Activated gamma-delta T cell treated with Interleukin-2 at 50 U/mL for 16 hours (primary cell): ENCODE results near the gene NANOGP8.
"Not testable (repeated sequence)": the region's sequence is repeated elsewhere in the genome, so short reads cannot be mapped to it uniquely, and the experiment has no call there.

Experiments used
- DNase-seq: peaks from one replicate; pipeline ENCODE4 v3.0.0-alpha.2; 2020

Gene NANOGP8

DNA sequence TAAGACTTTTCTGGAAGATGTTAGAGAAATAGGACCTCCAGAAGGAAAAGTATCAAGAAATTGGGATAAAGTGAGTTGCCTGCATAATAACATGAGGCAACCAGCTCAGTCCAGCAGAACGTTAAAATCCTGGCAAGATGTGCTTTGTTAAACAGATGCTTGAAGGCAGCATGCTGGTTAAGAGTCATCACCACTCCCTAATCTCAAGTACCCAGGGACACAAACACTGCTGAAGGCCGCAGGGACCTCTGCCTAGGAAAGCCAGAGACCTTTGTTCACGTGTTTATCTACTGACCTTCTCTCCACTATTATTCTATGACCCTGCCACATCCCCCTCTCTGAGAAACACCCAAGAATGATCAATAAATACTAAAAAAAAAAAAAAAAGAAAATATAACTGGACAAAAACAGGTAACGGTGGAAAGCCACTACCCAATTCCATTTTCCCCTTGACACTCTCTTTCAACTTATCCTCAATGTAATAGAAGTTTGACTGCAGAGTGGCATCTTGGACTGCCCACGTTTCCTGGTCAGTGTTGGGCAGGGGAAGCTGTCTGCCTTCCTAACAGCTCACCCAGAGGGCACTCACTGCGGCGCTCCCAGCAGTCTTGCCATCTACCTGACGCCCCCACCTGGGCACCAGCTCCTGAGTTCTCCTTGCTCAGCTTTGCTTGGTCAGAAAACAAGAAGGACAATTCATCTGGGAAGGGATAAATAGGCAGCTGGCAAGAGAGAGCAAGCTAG lies at the start of gene NANOGP8:
NANOGP8 (minus strand) TSS at position 120 of the 744 bp plus-strand sequence. CDS start 185 bp downstream, outside the sequence.
- not testable (repeated sequence) for DNase-seq

GRCh38 chr15:35134299-35134698 lies 49.2 kb upstream of the NANOGP8 start:
- DNase-seq: no peak

DNA sequence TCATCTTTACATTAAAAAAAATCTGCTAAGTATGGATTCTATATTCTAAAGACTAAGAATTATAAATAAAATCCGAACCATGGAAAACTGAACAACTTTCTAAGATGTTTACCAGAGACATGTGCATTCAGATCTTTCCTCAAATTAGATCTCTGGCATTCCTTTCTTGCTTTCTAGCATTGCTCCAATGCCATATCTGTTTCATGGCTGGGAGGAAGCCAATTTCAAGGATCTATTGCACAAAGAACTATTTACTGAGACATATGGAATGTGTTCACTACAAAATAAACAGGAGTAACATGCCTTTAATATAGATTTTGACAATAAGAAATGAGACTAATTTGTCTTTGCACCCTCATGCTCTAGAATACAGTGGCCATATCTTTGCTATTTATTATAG lies 45.1 kb upstream of the NANOGP8 start:
- no peak for DNase-seq

- no peak for DNase-seq
These were observed 44.3 kb upstream of the NANOGP8 start for GRCh38 chr15:35129361-35129760.

GRCh38 chr15:35127717-35128116 lies 42.6 kb upstream of the NANOGP8 start:
- DNase-seq: no peak

DNA sequence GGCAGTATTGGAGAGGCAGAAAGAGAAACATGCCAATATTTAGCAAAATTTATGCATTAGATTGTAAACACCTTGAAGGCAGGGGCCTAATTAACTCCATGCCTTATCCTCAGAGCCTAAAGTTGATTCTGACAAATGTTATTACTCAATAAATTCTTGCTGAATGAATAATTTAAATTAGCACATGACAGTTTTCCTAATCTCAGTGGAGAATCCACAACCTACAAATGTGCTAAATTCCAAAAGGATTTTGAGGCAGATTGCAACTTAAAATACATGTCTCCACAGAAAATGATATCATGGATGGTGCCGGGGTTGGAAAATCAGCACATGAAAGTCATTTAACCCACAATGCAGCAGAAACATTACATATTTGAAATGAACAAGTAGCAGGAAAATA lies 41.1 kb upstream of the NANOGP8 start:
- no peak for DNase-seq

- no peak for DNase-seq
These were observed 38.6 kb upstream of the NANOGP8 start for GRCh38 chr15:35123743-35124142.

GRCh38 chr15:35121611-35122359 lies 36.7 kb upstream of the NANOGP8 start:
- DNase-seq: no peak

GRCh38 chr15:35120173-35120572 lies 35.1 kb upstream of the NANOGP8 start:
- DNase-seq: no peak

- no peak for DNase-seq
These were observed 33.9 kb upstream of the NANOGP8 start for GRCh38 chr15:35118960-35119359.

DNA sequence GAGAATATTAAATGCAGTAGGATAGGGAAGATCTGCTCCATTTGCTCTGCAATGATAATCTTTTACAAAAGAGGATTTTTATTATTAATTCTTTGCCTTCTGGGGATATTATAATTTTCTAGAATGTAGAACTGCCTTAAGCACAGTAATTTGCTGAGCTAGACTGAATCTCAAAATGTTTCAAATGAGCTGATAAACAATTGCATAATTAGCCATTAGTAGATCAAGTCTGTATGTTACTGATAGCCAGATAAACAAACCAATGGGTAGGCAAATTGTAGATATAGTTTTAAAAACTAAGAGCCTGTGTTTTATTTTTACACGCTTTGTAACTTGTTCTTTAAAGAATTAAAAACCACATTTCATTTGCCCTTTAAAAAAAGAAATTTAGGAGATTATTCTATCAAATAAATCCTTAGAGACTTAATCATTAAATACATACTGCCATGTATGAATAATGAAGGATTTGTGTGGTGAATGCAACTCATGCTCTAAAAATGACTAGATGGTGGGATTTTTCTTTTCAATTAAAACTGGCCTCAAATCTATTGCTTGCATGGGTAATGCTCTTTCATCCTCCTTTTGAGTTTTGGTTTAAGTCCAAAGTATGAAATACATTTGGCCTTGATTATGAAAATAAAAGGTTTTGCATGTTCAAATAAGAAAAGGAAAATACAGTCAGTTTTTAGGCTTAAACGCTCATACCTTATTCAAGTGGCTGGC lies 32.6 kb upstream of the NANOGP8 start:
- no peak for DNase-seq

GRCh38 chr15:35115155-35115725 lies 30.1 kb upstream of the NANOGP8 start:
- DNase-seq: no peak

DNA sequence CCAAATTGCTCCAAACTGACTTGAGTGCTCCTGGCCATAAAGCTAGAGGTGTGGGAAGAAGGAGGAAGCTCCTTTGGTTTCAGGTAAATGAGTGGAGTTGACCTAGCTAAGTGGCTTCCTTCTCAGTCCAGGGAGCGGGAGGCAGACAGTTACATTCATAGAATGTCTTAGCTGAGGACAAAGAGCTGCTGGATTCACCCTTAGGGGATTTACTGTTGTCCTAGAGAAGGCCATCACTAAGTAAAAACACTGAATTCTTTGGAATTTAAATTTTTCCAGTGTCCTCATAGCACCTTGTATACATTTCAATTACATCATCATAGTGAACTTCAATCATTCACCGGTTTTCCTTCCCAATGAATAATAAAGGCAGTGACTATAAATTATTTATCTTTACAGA lies 27.3 kb upstream of the NANOGP8 start:
- DNase-seq: no peak

DNA sequence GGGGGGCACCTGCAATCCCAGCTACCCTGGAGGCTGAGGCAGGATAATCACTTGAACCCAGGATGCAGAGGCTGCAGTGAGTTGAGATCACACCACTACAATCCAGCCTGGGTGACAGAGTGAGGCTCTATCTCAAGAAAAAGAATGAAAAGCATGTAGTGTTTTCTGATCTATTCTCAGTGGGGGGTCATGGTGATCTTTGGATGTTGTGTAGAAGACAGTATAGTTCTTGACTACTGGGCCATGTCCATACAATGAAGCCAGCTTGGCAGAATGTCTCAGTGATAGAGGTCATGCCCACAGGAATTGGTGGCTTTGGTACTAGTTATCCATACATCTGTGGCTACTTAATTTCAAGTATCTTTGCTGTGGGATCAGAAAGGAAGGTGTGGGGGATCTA lies 26.8 kb upstream of the NANOGP8 start:
- DNase-seq: no peak

DNA sequence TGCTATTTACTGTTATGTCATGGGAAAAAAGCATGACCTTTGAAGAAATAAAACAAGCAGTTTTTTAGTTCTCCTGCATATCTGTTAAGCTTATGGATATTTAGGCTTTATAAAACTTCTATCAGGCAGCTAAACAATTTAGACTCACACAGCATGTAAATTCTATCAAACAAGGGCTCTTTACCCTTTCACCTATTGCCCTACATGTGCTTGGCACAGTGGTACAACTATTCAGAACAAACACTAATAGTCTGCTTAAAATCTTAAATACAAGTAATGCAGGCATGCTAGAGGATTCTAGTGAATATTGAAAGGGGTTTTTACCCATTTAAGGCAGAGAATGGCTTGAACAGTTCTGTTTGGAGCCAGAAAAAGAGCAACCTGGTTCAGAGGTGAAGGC lies 23.4 kb upstream of the NANOGP8 start:
- DNase-seq: no peak

DNA sequence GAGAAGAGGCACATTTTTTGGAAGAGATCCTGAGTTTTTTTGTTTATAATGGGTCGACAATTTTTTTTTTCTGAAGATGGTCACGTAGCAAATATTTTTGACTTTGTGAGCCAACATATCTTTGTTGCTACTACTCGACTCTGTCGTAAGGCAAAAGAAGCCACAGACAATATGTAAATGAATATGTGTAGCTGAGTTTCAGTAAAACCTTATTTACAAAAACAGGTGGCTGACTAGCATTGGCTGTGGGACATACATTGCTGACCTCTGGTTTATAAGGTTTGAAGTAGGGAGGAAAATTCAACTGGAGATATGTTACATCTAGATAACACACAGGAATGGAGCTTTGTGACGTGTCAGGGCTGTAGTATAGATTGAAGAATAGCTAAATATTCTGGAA lies 22.5 kb upstream of the NANOGP8 start:
- no peak for DNase-seq

- DNase-seq: no peak
These were observed 22.0 kb upstream of the NANOGP8 start for GRCh38 chr15:35107122-35107521.

- no peak for DNase-seq
These were observed 19.5 kb upstream of the NANOGP8 start for GRCh38 chr15:35104526-35105147.

GRCh38 chr15:35102186-35102585 lies 17.1 kb upstream of the NANOGP8 start:
- DNase-seq: no peak

DNA sequence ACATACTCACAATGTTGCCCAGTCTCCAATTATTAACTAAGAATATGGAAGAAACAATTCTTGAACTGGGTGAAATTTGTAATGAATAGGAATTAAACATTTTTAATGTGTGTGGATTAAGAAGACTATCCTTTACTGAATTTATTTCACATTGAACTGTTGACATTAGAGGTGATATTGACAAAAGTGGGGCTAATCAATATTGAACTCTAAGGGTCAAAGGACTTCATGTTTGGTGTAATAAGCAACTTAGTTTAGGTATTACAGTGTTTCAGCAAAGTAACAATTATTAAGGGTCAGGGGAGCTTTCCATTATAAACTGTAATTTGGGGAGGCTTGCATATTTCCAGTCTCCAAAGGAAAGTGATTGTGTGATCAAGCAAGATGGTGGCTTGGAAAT lies 16.2 kb upstream of the NANOGP8 start:
- DNase-seq: no peak

DNA sequence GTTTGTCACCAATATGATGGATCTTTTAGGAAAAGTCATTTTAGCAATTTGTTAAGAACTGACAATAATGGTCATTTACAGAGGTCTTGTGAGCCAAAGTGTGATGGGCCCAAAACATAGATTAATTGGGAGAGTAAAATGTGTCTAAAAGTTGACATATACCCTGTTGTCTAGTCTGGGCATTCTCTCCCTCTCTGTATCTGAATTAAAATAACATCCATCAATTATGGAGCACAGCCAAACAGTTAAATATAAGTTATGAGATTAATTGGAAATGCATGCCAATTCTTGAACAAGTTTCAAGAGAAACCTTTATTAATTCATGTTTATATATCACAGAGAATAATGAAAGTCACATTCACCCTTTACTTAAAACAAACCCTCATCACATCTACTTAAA lies 13.6 kb upstream of the NANOGP8 start:
- DNase-seq: no peak

- no peak for DNase-seq
These were observed 10.8 kb upstream of the NANOGP8 start for GRCh38 chr15:35095941-35096340.

GRCh38 chr15:35092846-35093245 lies 7.8 kb upstream of the NANOGP8 start:
- DNase-seq: no peak
